ENCODE data around the gene CTDSP1.

Gene CTDSP1

GRCh38 chr2:218400167-218400929, 680 bp downstream of the CTDSP1 start:
- peak; percentile 18 for DNase-seq

GRCh38 chr2:218400930-218401881, 1.5 kb downstream of the CTDSP1 start:
- DNase-seq = no peak

GRCh38 chr2:218401890-218402289, 2.2 kb downstream of the CTDSP1 start:
- no peak for DNase-seq

GRCh38 chr2:218402491-218402901, 2.8 kb downstream of the CTDSP1 start:
- no peak for DNase-seq

- no peak for DNase-seq
These were observed 3.3 kb downstream of the CTDSP1 start for GRCh38 chr2:218402911-218403411.

GRCh38 chr2:218403810-218404209, 4.1 kb downstream of the CTDSP1 start:
- DNase-seq = no peak

GRCh38 chr2:218404351-218405085, 4.8 kb downstream of the CTDSP1 start:
- DNase-seq = no peak

GRCh38 chr2:218405086-218405745, 5.5 kb downstream of the CTDSP1 start:
- no peak for DNase-seq

- no peak for DNase-seq
These were observed 6.1 kb downstream of the CTDSP1 start for GRCh38 chr2:218405746-218406208.

- peak; percentile 96 for DNase-seq
These were observed 6.7 kb downstream of the CTDSP1 start for GRCh38 chr2:218406209-218406948.

- peak; percentile 52 for DNase-seq
These were observed 7.4 kb downstream of the CTDSP1 start for GRCh38 chr2:218406949-218407618.

- DNase-seq = no peak
These were observed 8.0 kb downstream of the CTDSP1 start for GRCh38 chr2:218407717-218408116.

- DNase-seq = no peak
These were observed 18.7 kb downstream of the CTDSP1 start for GRCh38 chr2:218418321-218418716.

GRCh38 chr2:218418717-218419458, 19.2 kb downstream of the CTDSP1 start, which contains the start of gene VIL1:
Gene VIL1 (plus strand): TSS chr2:218419123. CDS start chr2:218423779, 4,656 bp downstream.
- no peak for DNase-seq

- no peak for DNase-seq
These were observed 20.1 kb downstream of the CTDSP1 start for GRCh38 chr2:218419630-218420216.

- DNase-seq = no peak
These were observed 21.4 kb downstream of the CTDSP1 start for GRCh38 chr2:218421027-218421426.

GRCh38 chr2:218422403-218423086, 22.9 kb downstream of the CTDSP1 start:
- DNase-seq = no peak

- DNase-seq = no peak
These were observed 23.9 kb downstream of the CTDSP1 start for GRCh38 chr2:218423584-218423983.

- DNase-seq = no peak
These were observed 25.9 kb downstream of the CTDSP1 start for GRCh38 chr2:218425531-218425930.
